ENCODE results near the gene PSMD4. TPM values are rescaled to one million over a fixed set of nuclear protein-coding genes. Genes with fewer than 3 reads are reported as not detected.
"Not testable (repeated sequence)": the region's sequence is repeated elsewhere in the genome, so short reads cannot be mapped to it uniquely, and the experiment has no call there.

Gene PSMD4
- total RNA-seq, 1 experiment from 2014 or later = 207 TPM

DNA sequence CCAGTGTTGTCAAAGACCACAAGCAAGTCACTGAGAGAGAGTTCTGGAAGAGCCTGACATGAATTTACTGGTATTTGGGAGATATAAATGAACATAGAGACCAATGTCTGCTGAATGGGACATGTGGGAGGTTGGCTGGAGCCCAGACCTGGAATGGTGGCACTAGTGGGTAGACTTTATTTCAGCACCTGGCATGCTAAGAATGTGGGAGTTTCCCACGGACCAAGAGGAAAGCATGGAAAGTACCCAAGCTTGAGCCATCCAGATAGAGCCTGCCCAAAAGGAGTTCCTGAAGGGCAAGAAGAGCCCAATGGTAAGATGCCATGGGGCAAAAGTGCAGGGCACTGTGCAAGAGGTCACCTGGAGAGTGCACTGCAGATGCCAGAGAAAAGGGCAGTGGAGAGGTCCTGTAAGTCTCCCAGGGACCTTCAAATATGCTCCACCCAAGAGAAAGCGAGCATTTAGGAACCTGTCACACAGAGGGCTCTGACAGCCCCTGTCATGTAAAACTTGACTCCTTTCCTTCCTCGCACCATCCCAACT lies 19.5 kb downstream of the PSMD4 start:
- no CpG with 5 or more reads among the region's 3 CpGs for WGBS (ENCODE audit: extremely low coverage, insufficient read length, low lambda C conversion rate)
- Histone ChIP-seq H3K4ac (ENCODE audit: low read depth, low read length) (no peak overlapping the region), H3K23me2 (ENCODE audit: insufficient read length, low read depth, low read length, poor library complexity, severe bottlenecking) (no peaks in the 10 kb centered on the region), H3K23ac (ENCODE audit: insufficient read length, low read depth, low read length) (no peak overlapping the region), H2BK5ac (ENCODE audit: insufficient read length, low read length) (no peak overlapping the region), H2AK5ac (ENCODE audit: insufficient read length, low read length) (no peak overlapping the region), H2BK15ac (ENCODE audit: low read depth, low read length) (no peak overlapping the region), H3K4me1 (ENCODE audit: insufficient read depth, low read length) (no peaks in the 10 kb centered on the region), H3K9me3 (ENCODE audit: control insufficient read depth, low read depth, low read length) (no peaks in the 10 kb centered on the region), H3K14ac (ENCODE audit: insufficient read depth, low read length) (no peak overlapping the region), H2BK20ac (ENCODE audit: low read depth, low read length, poor library complexity, severe bottlenecking) (no peak overlapping the region), H3K27ac (ENCODE audit: insufficient read length, low read depth, low read length) (no peak overlapping the region), H3K79me2 (ENCODE audit: insufficient read depth, low read length) (no peaks in the 10 kb centered on the region), H3T11ph (ENCODE audit: low read length) (no peak overlapping the region), H3K79me1 (ENCODE audit: insufficient read depth, low read depth, low read length, poor library complexity, severe bottlenecking) (no peaks in the 10 kb centered on the region), H4K8ac (replicated peaks; ENCODE audit: insufficient read length, low read depth, low read length) (no peak overlapping the region), H3K18ac (ENCODE audit: insufficient read length, low read depth, low read length) (no peak overlapping the region), H2AFZ (ENCODE audit: low read length) (no peak overlapping the region), H3K27me3 (ENCODE audit: insufficient read depth, low read length) (no peaks in the 10 kb centered on the region), H3K9ac (ENCODE audit: extremely low read depth, insufficient read length, low read length) (no peak overlapping the region), H2BK120ac (ENCODE audit: low read depth, low read length, poor library complexity, severe bottlenecking) (no peak overlapping the region), H3K4me2 (ENCODE audit: insufficient read depth, insufficient read length, low read length) (no peak overlapping the region), H4K91ac (ENCODE audit: insufficient read length, low read depth, low read length) (no peak overlapping the region), H2BK12ac (ENCODE audit: insufficient read length, low read depth, low read length) (no peak overlapping the region), H4K20me1 (ENCODE audit: control insufficient read depth, insufficient read depth, insufficient read length) (no peaks in the 10 kb centered on the region), H3K56ac (ENCODE audit: insufficient read length, low read depth, low read length) (no peak overlapping the region), H4K5ac (ENCODE audit: insufficient read length, low read depth, low read length) (no peak overlapping the region)
- DNase-seq = no peak
- Mint-ChIP-seq H3K4me3 (no peak overlapping the region), H3K9me3 (no peaks in the 10 kb centered on the region), H3K4me1 (no peaks in the 10 kb centered on the region), H3K27me3 (ENCODE audit: low read depth) (peaks cover 9% of the 10 kb centered on the region), H3K27ac (peak overlapping the region in 2 of 3 experiments; percentile 4 to 78; a peak in 2 of 7 replicates), H3K36me3 (ENCODE audit: insufficient read depth in 1 of 3, low read depth in 3 of 3) (peaks cover 2 to 14% (median 10%) of the 10 kb centered on the region in 3 experiments; a peak in 5 of 7 replicates)
- no peak for TF ChIP-seq CTCF (conservative IDR thresholded peaks at IDR 0.05)

DNA sequence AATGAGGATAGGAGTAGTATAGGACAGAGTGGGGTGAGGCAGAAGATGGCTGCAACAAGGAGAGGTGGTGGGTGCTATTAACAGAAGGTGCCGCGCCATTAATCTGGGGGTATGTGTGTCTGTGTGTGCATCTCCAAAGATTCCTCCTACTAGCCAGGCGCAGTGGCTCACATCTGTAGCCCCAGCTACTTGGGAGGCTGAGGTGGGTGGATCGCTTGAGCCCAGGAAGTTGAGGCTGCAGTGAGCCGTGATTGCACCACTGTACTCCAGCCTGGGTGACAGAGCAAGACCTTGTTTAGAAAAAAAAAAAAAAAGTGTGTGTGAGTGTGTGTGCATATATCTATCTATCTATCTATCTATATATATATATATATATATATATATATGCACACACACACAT lies 20.8 kb downstream of the PSMD4 start:
- H2BK120ac ChIP-seq (ENCODE audit: low read depth, low read length, poor library complexity, severe bottlenecking); H3K56ac ChIP-seq (ENCODE audit: insufficient read length, low read depth, low read length); H3K23me2 ChIP-seq (ENCODE audit: insufficient read length, low read depth, low read length, poor library complexity, severe bottlenecking); H3K27me3 Mint-ChIP-seq (ENCODE audit: low read depth); H3K79me1 ChIP-seq (ENCODE audit: insufficient read depth, low read depth, low read length, poor library complexity, severe bottlenecking); H3K18ac ChIP-seq (ENCODE audit: insufficient read length, low read depth, low read length); H3K4me2 ChIP-seq (ENCODE audit: insufficient read depth, insufficient read length, low read length); H2BK20ac ChIP-seq (ENCODE audit: low read depth, low read length, poor library complexity, severe bottlenecking); DNase-seq; H3K27ac Mint-ChIP-seq; H4K91ac ChIP-seq (ENCODE audit: insufficient read length, low read depth, low read length); H3K79me2 ChIP-seq (ENCODE audit: insufficient read depth, low read length); H3K14ac ChIP-seq (ENCODE audit: insufficient read depth, low read length); H2BK15ac ChIP-seq (ENCODE audit: low read depth, low read length); H3K9me3 Mint-ChIP-seq; H3K23ac ChIP-seq (ENCODE audit: insufficient read length, low read depth, low read length); H3T11ph ChIP-seq (ENCODE audit: low read length); H3K9me3 ChIP-seq (ENCODE audit: control insufficient read depth, low read depth, low read length); H3K4ac ChIP-seq (ENCODE audit: low read depth, low read length); H4K20me1 ChIP-seq (ENCODE audit: control insufficient read depth, insufficient read depth, insufficient read length); H2BK5ac ChIP-seq (ENCODE audit: insufficient read length, low read length); H3K36me3 Mint-ChIP-seq (ENCODE audit: insufficient read depth in 1 of 3, low read depth in 3 of 3); H3K4me1 ChIP-seq (ENCODE audit: insufficient read depth, low read length); H3K4me3 Mint-ChIP-seq; H3K9ac ChIP-seq (ENCODE audit: extremely low read depth, insufficient read length, low read length); H4K8ac ChIP-seq (replicated peaks; ENCODE audit: insufficient read length, low read depth, low read length); H2AK5ac ChIP-seq (ENCODE audit: insufficient read length, low read length); H3K27me3 ChIP-seq (ENCODE audit: insufficient read depth, low read length); H2AFZ ChIP-seq (ENCODE audit: low read length); H2BK12ac ChIP-seq (ENCODE audit: insufficient read length, low read depth, low read length); H3K27ac ChIP-seq (ENCODE audit: insufficient read length, low read depth, low read length); H3K4me1 Mint-ChIP-seq; H4K5ac ChIP-seq (ENCODE audit: insufficient read length, low read depth, low read length): not testable (repeated sequence)
- WGBS (ENCODE audit: extremely low coverage, insufficient read length, low lambda C conversion rate) = no CpG with 5 or more reads among the region's 5 CpGs

Measured in H9 (cell line).